Trophoblast cell (in vitro differentiated cells and primary cell): Measurements from ENCODE around the gene SSX2IP.
A peak's percentile ranks its signal among the peaks of the same experiment; 100 is the strongest.

ENCODE experiments used
- DNase-seq, 2 donors: peaks; one replicate each; pipeline ENCODE4 v3.0.0-alpha.2; 2016
- H2AFZ ChIP-seq: 2 replicates; pipeline ENCODE4 v1.6.1; 2013; ENCODE audit warnings: low read length, moderate library complexity, mild to moderate bottlenecking; ENCODE audit not compliant: insufficient read depth, poor library complexity
- H2AK5ac ChIP-seq: 2 replicates; pipeline ENCODE4 v1.6.1; 2013; ENCODE audit warnings: mild to moderate bottlenecking, low read length
- H2BK120ac ChIP-seq: 2 replicates; pipeline ENCODE4 v1.6.1; 2013; ENCODE audit warnings: low read length, mild to moderate bottlenecking, moderate library complexity; ENCODE audit not compliant: insufficient read depth, poor library complexity
- H2BK12ac ChIP-seq: 2 replicates; pipeline ENCODE4 v1.6.1; 2013; ENCODE audit warnings: mild to moderate bottlenecking, low read length, moderate library complexity
- H2BK5ac ChIP-seq: 2 replicates; pipeline ENCODE4 v1.6.1; 2013; ENCODE audit warnings: low read length, low read depth, moderate library complexity, mild to moderate bottlenecking; ENCODE audit not compliant: poor library complexity
- H3K14ac ChIP-seq: 2 replicates; pipeline ENCODE4 v1.6.1; 2013; ENCODE audit warnings: mild to moderate bottlenecking, low read length
- H3K18ac ChIP-seq: 2 replicates; pipeline ENCODE4 v1.6.1; 2013; ENCODE audit warnings: mild to moderate bottlenecking, low read length
- H3K23ac ChIP-seq: 2 replicates; pipeline ENCODE4 v1.6.1; 2013; ENCODE audit warnings: low read length
- H3K27ac ChIP-seq: 2 replicates; pipeline ENCODE4 v1.5.1; 2013; ENCODE audit warnings: low read depth, mild to moderate bottlenecking, inconsistent platforms, low read length, moderate library complexity
- H3K27me3 ChIP-seq: 2 replicates; pipeline ENCODE4 v1.6.1; 2013; ENCODE audit warnings: inconsistent platforms, mild to moderate bottlenecking, low read length, moderate library complexity; ENCODE audit not compliant: insufficient read depth
- H3K36me3 ChIP-seq, 2 experiments: 1 replicate in 1 of 2; 2 replicates in 1 of 2; pipeline ENCODE4 v1.6.1; 2013; ENCODE audit warnings: low read length in 2 of 2, mild to moderate bottlenecking in 2 of 2, moderate library complexity in 1 of 2; ENCODE audit not compliant: insufficient read depth in 2 of 2, control insufficient read depth in 1 of 2
- H3K4ac ChIP-seq: 2 replicates; pipeline ENCODE4 v1.6.1; 2013; ENCODE audit warnings: low read depth, mild to moderate bottlenecking, low read length, moderate library complexity
- H3K4me1 ChIP-seq, 2 experiments: 1 replicate in 1 of 2; 2 replicates in 1 of 2; pipeline ENCODE4 v1.6.1; 2013; ENCODE audit warnings: low read length in 2 of 2, mild to moderate bottlenecking in 2 of 2, moderate library complexity in 1 of 2; ENCODE audit not compliant: insufficient read depth in 2 of 2, control insufficient read depth in 1 of 2
- H3K4me2 ChIP-seq: 2 replicates; pipeline ENCODE4 v1.6.1; 2013; ENCODE audit warnings: inconsistent platforms, mild to moderate bottlenecking, low read length, moderate library complexity
- H3K4me3 ChIP-seq: 2 replicates; pipeline ENCODE4 v1.5.1; 2013; ENCODE audit warnings: mild to moderate bottlenecking, low read depth, low read length, inconsistent platforms
- H3K79me1 ChIP-seq: one replicate; pipeline ENCODE4 v1.6.1; 2013; ENCODE audit warnings: low read length
- H3K79me2 ChIP-seq: 2 replicates; pipeline ENCODE4 v1.6.1; 2013; ENCODE audit warnings: low read length, mild to moderate bottlenecking; ENCODE audit not compliant: control insufficient read depth, insufficient read depth, poor library complexity
- H3K9ac ChIP-seq: 2 replicates; pipeline ENCODE4 v1.6.1; 2013; ENCODE audit warnings: mild to moderate bottlenecking, low read length
- H3K9me3 ChIP-seq: 2 replicates; pipeline ENCODE4 v1.6.1; 2013; ENCODE audit warnings: low read depth, mild to moderate bottlenecking, control low read depth, inconsistent platforms, low read length; ENCODE audit not compliant: insufficient read depth
- H4K12ac ChIP-seq: 2 replicates; pipeline ENCODE4 v1.6.1; 2013; ENCODE audit warnings: low read depth, mild to moderate bottlenecking, low read length, moderate library complexity
- H4K8ac ChIP-seq: 2 replicates; pipeline ENCODE4 v1.6.1; 2013; ENCODE audit warnings: low read depth, mild to moderate bottlenecking, low read length, moderate library complexity
- H4K91ac ChIP-seq: one replicate; pipeline ENCODE4 v1.6.1; 2013; ENCODE audit warnings: low read depth, mild to moderate bottlenecking, low read length, moderate library complexity
- WGBS: extraction: QIAGEN DNeasy Blood & Tissue Kit; methylation state at CpG from one replicate; pipeline ENCODE4 v1.1.7; 2013; ENCODE audit warnings: missing lambda C conversion rate; ENCODE audit not compliant: insufficient read length, insufficient coverage; ENCODE audit errors: extremely low coverage; 5-methylcytosine and 5-hydroxymethylcytosine counted together

SSX2IP gene

DNA sequence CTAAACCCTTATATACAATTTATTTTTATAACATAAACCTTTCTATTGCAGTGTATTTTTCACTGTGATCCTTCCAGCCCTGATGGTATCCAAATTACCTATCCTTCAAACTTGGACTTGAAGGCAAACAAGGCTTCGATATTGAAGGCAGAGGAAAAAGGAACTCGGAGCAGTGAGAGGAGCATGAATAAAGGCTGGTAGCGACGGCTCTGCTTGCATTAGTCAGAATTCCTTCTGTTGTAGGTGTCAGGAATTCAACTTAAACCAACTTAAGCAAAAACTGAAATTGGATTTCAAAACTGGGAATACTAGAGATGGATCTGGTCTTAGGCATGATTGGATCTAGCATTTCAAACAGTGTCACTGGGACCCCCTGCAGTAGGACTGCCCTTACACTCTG, 17.8 kb upstream of the SSX2IP start:
- Histone ChIP-seq H2AFZ (no peak overlapping the region), H3K79me2 (no peaks in the 10 kb centered on the region), H3K4me2 (no peak overlapping the region), H3K18ac (no peak overlapping the region), H3K4ac (no peak overlapping the region), H4K8ac (no peak overlapping the region), H3K27me3 (no peaks in the 10 kb centered on the region), H3K4me3 (no peak overlapping the region), H3K36me3 (no peaks in the 10 kb centered on the region), H3K79me1 (no peaks in the 10 kb centered on the region), H3K27ac (no peak overlapping the region), H4K12ac (no peak overlapping the region), H4K91ac (no peak overlapping the region), H3K14ac (no peak overlapping the region), H2BK12ac (no peak overlapping the region), H2BK5ac (no peak overlapping the region), H3K4me1 (peaks cover 0 to 4% of the 10 kb centered on the region in 2 experiments), H2BK120ac (no peak overlapping the region), H3K9me3 (no peaks in the 10 kb centered on the region), H2AK5ac (no peak overlapping the region), H3K9ac (no peak overlapping the region), H3K23ac (no peak overlapping the region)
- WGBS, result no CpG with 5 or more reads among the region's 4 CpGs
- DNase-seq, result no peak

DNA sequence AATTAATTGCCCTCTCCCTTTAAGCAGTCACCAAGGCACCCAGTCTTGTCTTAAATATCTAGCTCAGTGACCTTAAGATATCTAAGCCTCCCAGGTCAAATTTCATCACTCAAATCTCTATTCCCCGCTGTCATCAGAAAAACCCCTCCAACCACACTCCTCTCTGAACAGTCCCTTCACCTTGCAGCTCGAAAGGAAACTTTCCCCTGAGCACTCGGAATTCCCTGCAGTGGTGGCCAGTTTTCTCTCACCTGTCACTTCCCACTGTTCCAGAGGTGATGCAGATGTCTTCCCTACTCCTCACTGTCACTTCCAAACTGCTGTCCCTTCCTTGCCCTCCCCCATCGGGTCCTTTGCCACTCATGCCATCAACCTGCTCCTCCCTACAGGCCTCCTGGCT, 15.3 kb upstream of the SSX2IP start:
- H3K14ac ChIP-seq, result no peak overlapping the region
- H3K79me1 ChIP-seq, result no peaks in the 10 kb centered on the region
- H3K4me1 ChIP-seq, result peaks cover 0 to 4% of the 10 kb centered on the region in 2 experiments
- no peak overlapping the region for H4K12ac ChIP-seq
- H3K4ac ChIP-seq, result no peak overlapping the region
- H4K8ac ChIP-seq, result no peak overlapping the region
- no peak overlapping the region for H2AFZ ChIP-seq
- no peak overlapping the region for H3K18ac ChIP-seq
- H2BK12ac ChIP-seq, result no peak overlapping the region
- H4K91ac ChIP-seq, result no peak overlapping the region
- peak in 1 of 2 donors; percentile 29 for DNase-seq
- no peak overlapping the region for H2BK5ac ChIP-seq
- H3K9ac ChIP-seq, result no peak overlapping the region
- no CpG with 5 or more reads among the region's 4 CpGs for WGBS
- no peaks in the 10 kb centered on the region for H3K79me2 ChIP-seq
- H3K27ac ChIP-seq, result no peak overlapping the region
- H3K23ac ChIP-seq, result no peak overlapping the region
- H2BK120ac ChIP-seq, result no peak overlapping the region
- no peak overlapping the region for H2AK5ac ChIP-seq
- no peaks in the 10 kb centered on the region for H3K27me3 ChIP-seq
- H3K4me3 ChIP-seq, result no peak overlapping the region
- H3K9me3 ChIP-seq, result no peaks in the 10 kb centered on the region
- no peak overlapping the region for H3K4me2 ChIP-seq
- no peaks in the 10 kb centered on the region for H3K36me3 ChIP-seq

DNA sequence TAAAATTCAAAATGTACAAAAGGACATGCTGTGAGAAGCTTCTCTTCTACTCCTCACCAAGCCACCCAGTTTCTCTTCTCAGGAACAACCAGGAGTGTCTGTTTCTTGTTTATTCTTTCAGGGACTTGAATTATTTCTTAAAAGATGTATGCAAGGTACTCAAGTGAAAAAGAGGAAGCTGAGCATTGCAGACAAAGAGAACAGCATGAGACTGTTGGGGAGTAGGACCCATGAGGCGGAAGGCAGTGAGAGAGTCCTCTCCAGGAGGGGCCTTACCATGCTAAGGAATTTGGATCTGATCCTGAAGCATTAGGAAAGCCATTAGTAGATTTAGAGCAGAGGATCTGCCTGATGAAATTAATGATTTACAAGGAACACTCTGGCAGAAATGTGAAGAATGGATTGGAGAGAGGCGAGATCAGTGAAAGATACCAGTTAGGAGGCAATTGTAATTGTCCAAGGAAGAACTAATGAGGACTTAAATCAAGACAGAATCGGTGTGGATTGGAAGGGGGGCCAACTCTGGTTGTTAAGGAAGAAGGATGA, 14.7 kb upstream of the SSX2IP start:
- Histone ChIP-seq H3K14ac (no peak overlapping the region), H3K27ac (no peak overlapping the region), H3K4ac (no peak overlapping the region), H3K9me3 (no peaks in the 10 kb centered on the region), H4K91ac (no peak overlapping the region), H3K4me1 (peaks cover 0 to 4% of the 10 kb centered on the region in 2 experiments), H3K36me3 (no peaks in the 10 kb centered on the region), H3K79me1 (no peaks in the 10 kb centered on the region), H3K27me3 (no peaks in the 10 kb centered on the region), H3K4me3 (no peak overlapping the region), H2BK12ac (no peak overlapping the region), H4K8ac (no peak overlapping the region), H2BK5ac (no peak overlapping the region), H2AK5ac (no peak overlapping the region), H3K79me2 (no peaks in the 10 kb centered on the region), H4K12ac (no peak overlapping the region), H2BK120ac (no peak overlapping the region), H3K23ac (no peak overlapping the region), H3K9ac (no peak overlapping the region), H3K4me2 (no peak overlapping the region), H2AFZ (no peak overlapping the region), H3K18ac (no peak overlapping the region)
- no peak for DNase-seq
- no CpG with 5 or more reads among the region's 3 CpGs for WGBS

DNA sequence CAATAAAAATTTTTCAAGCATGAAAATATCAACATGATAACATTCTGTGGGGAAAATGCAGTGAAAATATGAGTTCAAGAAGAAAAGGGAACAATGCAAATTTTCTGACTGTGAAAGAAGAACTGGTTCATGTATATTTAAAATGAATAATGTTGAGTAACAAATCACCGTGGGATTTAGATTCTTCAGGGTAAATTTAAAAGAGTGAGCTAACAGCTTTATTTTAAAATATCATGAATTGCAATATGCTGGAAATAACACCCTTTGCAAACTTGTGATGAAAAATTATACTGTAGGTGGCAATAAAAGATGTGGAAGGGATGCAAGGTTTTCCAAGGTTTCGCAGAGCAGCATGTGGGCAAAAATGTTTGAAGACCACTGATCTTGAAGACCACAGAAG, 13.2 kb upstream of the SSX2IP start:
- H2BK5ac ChIP-seq, result no peak overlapping the region
- H3K18ac ChIP-seq, result no peak overlapping the region
- WGBS, result no CpG with 5 or more reads among the region's 2 CpGs
- no peak overlapping the region for H2BK120ac ChIP-seq
- H3K27me3 ChIP-seq, result no peaks in the 10 kb centered on the region
- H3K4me2 ChIP-seq, result no peak overlapping the region
- H2BK12ac ChIP-seq, result no peak overlapping the region
- H3K4me1 ChIP-seq, result peaks cover 0 to 9% of the 10 kb centered on the region in 2 experiments
- H2AK5ac ChIP-seq, result no peak overlapping the region
- no peak overlapping the region for H3K4ac ChIP-seq
- no peaks in the 10 kb centered on the region for H3K9me3 ChIP-seq
- H3K14ac ChIP-seq, result no peak overlapping the region
- no peak overlapping the region for H4K12ac ChIP-seq
- DNase-seq, result no peak
- H3K9ac ChIP-seq, result no peak overlapping the region
- H3K79me1 ChIP-seq, result no peaks in the 10 kb centered on the region
- H4K8ac ChIP-seq, result no peak overlapping the region
- no peaks in the 10 kb centered on the region for H3K79me2 ChIP-seq
- H3K36me3 ChIP-seq, result no peaks in the 10 kb centered on the region
- H2AFZ ChIP-seq, result no peak overlapping the region
- H3K27ac ChIP-seq, result no peak overlapping the region
- no peak overlapping the region for H4K91ac ChIP-seq
- H3K4me3 ChIP-seq, result no peak overlapping the region
- no peak overlapping the region for H3K23ac ChIP-seq
